GM23338 (cell line): ENCODE data around the gene TUBD1. TPM values are rescaled to one million over a fixed set of nuclear protein-coding genes. Genes with fewer than 3 reads are reported as not detected.
A peak's percentile ranks its signal among the peaks of the same experiment; 100 is the strongest.
"Not testable (repeated sequence)": the region's sequence is repeated elsewhere in the genome, so short reads cannot be mapped to it uniquely, and the experiment has no call there.

ENCODE experiments used
- ATAC-seq: fragments of 200-7000 bp; cut with Tn5 transposase; 3 replicates; pipeline ENCODE4 v1.9.1; 2020
- DNase-seq: peaks from one replicate; pipeline ENCODE4 v3.0.0-alpha.2; 2015; ENCODE audit warnings: low spot score
- H2AFZ ChIP-seq: fragments of 200-600 bp; sonication (generic); 2 replicates; pipeline ENCODE4 v1.8.0; 2016; ENCODE audit warnings: antibody characterized with exemption, mild to moderate bottlenecking, moderate library complexity
- H3F3A ChIP-seq: fragments of 200-600 bp; sonication (generic); replicated peaks from 2 replicates; pipeline ENCODE4 v1.8.0; 2017; ENCODE audit warnings: antibody characterized with exemption, mixed run types, low read depth
- H3K27ac ChIP-seq: fragments of 200-600 bp; sonication (generic); 2 replicates; pipeline ENCODE4 v1.6.1; 2016; ENCODE audit warnings: low read depth
- H3K27me3 ChIP-seq: fragments of 200-600 bp; sonication (generic); 2 replicates; pipeline ENCODE4 v1.8.0; 2016; ENCODE audit warnings: mild to moderate bottlenecking, mixed run types, moderate library complexity; ENCODE audit not compliant: insufficient read depth
- H3K36me3 ChIP-seq: fragments of 200-600 bp; sonication (generic); 2 replicates; pipeline ENCODE4 v1.8.0; 2016; ENCODE audit warnings: mild to moderate bottlenecking; ENCODE audit not compliant: insufficient read depth
- H3K4me1 ChIP-seq: fragments of 200-600 bp; sonication (generic); 2 replicates; pipeline ENCODE4 v1.8.0; 2016; ENCODE audit warnings: mild to moderate bottlenecking, moderate library complexity; ENCODE audit not compliant: insufficient read depth
- H3K4me2 ChIP-seq: fragments of 200-600 bp; sonication (generic); 2 replicates; pipeline ENCODE4 v1.7.1; 2017; ENCODE audit warnings: mixed run types
- H3K4me3 ChIP-seq: fragments of 200-600 bp; sonication (generic); 2 replicates; pipeline ENCODE4 v1.6.1; 2016; ENCODE audit warnings: mixed run types
- H3K79me2 ChIP-seq: fragments of 200-600 bp; sonication (generic); replicated peaks from 2 replicates; pipeline ENCODE4 v1.8.0; 2017; ENCODE audit warnings: mild to moderate bottlenecking; ENCODE audit not compliant: insufficient read depth
- H3K9me2 ChIP-seq: fragments of 200-600 bp; sonication (generic); 2 replicates; pipeline ENCODE4 v1.8.0; 2017; ENCODE audit not compliant: insufficient read depth
- H4K20me1 ChIP-seq: fragments of 200-600 bp; sonication (generic); replicated peaks from 2 replicates; pipeline ENCODE4 v1.8.0; 2017; ENCODE audit warnings: mild to moderate bottlenecking; ENCODE audit not compliant: insufficient read depth
- H3K27ac Mint-ChIP-seq: 2 replicates; pipeline ENCODE4 v1.8.0; 2020; ENCODE audit warnings: inconsistent platforms, mild to moderate bottlenecking, moderate library complexity, mixed read lengths
- H3K27me3 Mint-ChIP-seq: 3 replicates; pipeline ENCODE4 v1.8.0; 2022; ENCODE audit warnings: low read depth, mild to moderate bottlenecking, moderate library complexity, mixed read lengths, inconsistent platforms; ENCODE audit not compliant: insufficient read depth, poor library complexity
- H3K36me3 Mint-ChIP-seq: 3 replicates; pipeline ENCODE4 v1.8.0; 2021; ENCODE audit warnings: low read depth, mild to moderate bottlenecking, inconsistent platforms, moderate library complexity, mixed read lengths
- H3K4me1 Mint-ChIP-seq: 3 replicates; pipeline ENCODE4 v1.8.0; 2020; ENCODE audit warnings: mild to moderate bottlenecking, inconsistent platforms, mixed read lengths
- H3K4me3 Mint-ChIP-seq: 3 replicates; pipeline ENCODE4 v1.8.0; 2021; ENCODE audit warnings: moderate library complexity, mild to moderate bottlenecking, inconsistent platforms, mixed read lengths
- H3K9me3 Mint-ChIP-seq: 3 replicates; pipeline ENCODE4 v1.8.0; 2020; ENCODE audit warnings: moderate library complexity, mild to moderate bottlenecking, inconsistent platforms, mixed read lengths
- CREB1 ChIP-seq: fragments of 250-450 bp; sonication (Bioruptor Pico); IDR thresholded peaks from 2 replicates; pipeline ENCODE4 v1.5.0; 2020; ENCODE audit warnings: low read depth, mild to moderate bottlenecking, moderate library complexity
- CTCF ChIP-seq, 2 experiments: fragments of 200-600 bp in 1 of 2; sonication (generic) in 1 of 2; conservative IDR thresholded peaks; 2 replicates each; pipeline versions ENCODE4 v1.5.1 to v1.6.1; 2016 to 2017; ENCODE audit warnings: antibody characterized with exemption in 2 of 2, low read depth in 2 of 2, mild to moderate bottlenecking in 2 of 2, moderate library complexity in 1 of 2
- ETS1 ChIP-seq: IDR thresholded peaks from 2 replicates; pipeline ENCODE4 v1.6.1; 2016; ENCODE audit warnings: antibody characterized with exemption
- EZH2 ChIP-seq: fragments of 200-600 bp; sonication (generic); IDR thresholded peaks from one replicate; pipeline ENCODE4 v1.8.0; 2017; ENCODE audit warnings: antibody characterized with exemption, mild to moderate bottlenecking, low read depth; ENCODE audit not compliant: unreplicated experiment
- EZH2phosphoT487 ChIP-seq: fragments of 200-600 bp; sonication (generic); IDR thresholded peaks from one replicate; pipeline ENCODE4 v1.8.1; 2018; ENCODE audit warnings: antibody characterized with exemption; ENCODE audit not compliant: unreplicated experiment
- JUNB ChIP-seq: IDR thresholded peaks from one replicate; pipeline ENCODE4 v1.6.1; 2016; ENCODE audit warnings: antibody characterized with exemption; ENCODE audit not compliant: unreplicated experiment
- NANOG ChIP-seq: IDR thresholded peaks from 2 replicates; pipeline ENCODE4 v1.6.1; 2016; ENCODE audit warnings: antibody characterized with exemption, borderline replicate concordance
- POLR2AphosphoS5 ChIP-seq: IDR thresholded peaks from 2 replicates; pipeline ENCODE4 v1.6.1; 2016; ENCODE audit warnings: antibody characterized with exemption, low read depth
- REST ChIP-seq: IDR thresholded peaks from one replicate; pipeline ENCODE4 v1.6.1; 2018; ENCODE audit warnings: antibody characterized with exemption; ENCODE audit not compliant: unreplicated experiment
- STAT1 ChIP-seq: IDR thresholded peaks from one replicate; pipeline ENCODE4 v1.6.1; 2016; ENCODE audit warnings: antibody characterized with exemption; ENCODE audit not compliant: unreplicated experiment
- ZNF114 ChIP-seq: fragments of 250-450 bp; sonication (Bioruptor Pico); IDR thresholded peaks from 2 replicates; pipeline ENCODE4 v1.5.0; 2020; ENCODE audit warnings: mild to moderate bottlenecking, moderate library complexity
- ZNF331 ChIP-seq: fragments of 250-450 bp; sonication (Bioruptor Pico); IDR thresholded peaks from 2 replicates; pipeline ENCODE4 v1.5.0; 2020; ENCODE audit warnings: low read depth, mild to moderate bottlenecking, moderate library complexity
- polyA plus RNA-seq: library from polyadenylated mRNA; unstranded; fragments of >200 nt; fragmentation: Nextera tagmentation; extraction: Ambion mirVana; gene quantifications from 2 replicates; pipeline ENCODE4 v1.2.1, GENCODE V29; 2016
- total RNA-seq: library from RNA; depleted of rRNA; stranded (reverse); fragments of >200 nt; shearing (Covaris generic); gene quantifications from 2 replicates; pipeline ENCODE4 v1.2.3, GENCODE V29; 2014

Gene TUBD1
- total and polyA plus RNA-seq, 2 experiments from 2014 or later, result 11.6 to 13.8 TPM

- Mint-ChIP-seq H3K9me3 (no peaks in the 10 kb centered on the region), H3K36me3 (peaks cover 23% of the 10 kb centered on the region; the same call in 2 of the 3 replicates), H3K27ac (no peak overlapping the region), H3K4me1 (no peaks in the 10 kb centered on the region), H3K4me3 (no peak overlapping the region), H3K27me3 (no peaks in the 10 kb centered on the region)
- H3K4me3 ChIP-seq, result no peak overlapping the region
- H3K9me2 ChIP-seq, result no peaks in the 10 kb centered on the region
- no peaks in the 10 kb centered on the region for H4K20me1 ChIP-seq
- ATAC-seq, result no peak
- DNase-seq, result no peak
- no peak overlapping the region for H3K4me2 ChIP-seq
- no peaks in the 10 kb centered on the region for H3K27me3 ChIP-seq
- H2AFZ ChIP-seq, result no peak overlapping the region
- H3K79me2 ChIP-seq, result no peaks in the 10 kb centered on the region
- H3K4me1 ChIP-seq, result no peaks in the 10 kb centered on the region
- H3F3A ChIP-seq, result no peaks in the 10 kb centered on the region
- TF ChIP-seq STAT1 (no peak), EZH2phosphoT487 (no peak), POLR2AphosphoS5 (no peak), CREB1 (CRISPR knock-in tag) (no peak), ETS1 (no peak)
- H3K27ac ChIP-seq, result no peak overlapping the region
- H3K36me3 ChIP-seq, result peaks cover 9% of the 10 kb centered on the region
Measured at GRCh38 chr17:59874376-59874775, 18.4 kb downstream of the TUBD1 start.

- H3K27ac Mint-ChIP-seq, H3K4me1 Mint-ChIP-seq, H3K9me2 ChIP-seq, ATAC-seq, H3K4me3 ChIP-seq, H3F3A ChIP-seq, H3K36me3 ChIP-seq, DNase-seq, H3K79me2 ChIP-seq, H3K27me3 Mint-ChIP-seq, H3K4me2 ChIP-seq, H3K4me3 Mint-ChIP-seq, H4K20me1 ChIP-seq, H3K4me1 ChIP-seq, H3K27me3 ChIP-seq, H2AFZ ChIP-seq, H3K27ac ChIP-seq, H3K9me3 Mint-ChIP-seq: not testable (repeated sequence)
- H3K36me3 Mint-ChIP-seq, result peaks cover 25% of the 10 kb centered on the region; the same call in 2 of the 3 replicates
Measured at GRCh38 chr17:59873414-59873813, 19.3 kb downstream of the TUBD1 start.

GRCh38 chr17:59872351-59872750, 20.4 kb downstream of the TUBD1 start:
- Mint-ChIP-seq H3K4me1 (no peaks in the 10 kb centered on the region; the same call in 2 of the 3 replicates), H3K4me3 (no peak overlapping the region), H3K36me3 (peaks cover 22% of the 10 kb centered on the region; the same call in 2 of the 3 replicates), H3K9me3 (no peaks in the 10 kb centered on the region), H3K27ac (no peak overlapping the region), H3K27me3 (peaks cover 3% of the 10 kb centered on the region)
- Histone ChIP-seq H3K9me2 (no peaks in the 10 kb centered on the region), H3K4me1 (no peaks in the 10 kb centered on the region), H3F3A (no peaks in the 10 kb centered on the region), H2AFZ (no peak overlapping the region), H3K27me3 (no peaks in the 10 kb centered on the region), H3K27ac (0 out of 2 replicates have a peak overlapping the region, but pooled peaks have one; percentile 50), H4K20me1 (no peaks in the 10 kb centered on the region), H3K79me2 (no peaks in the 10 kb centered on the region), H3K4me2 (no peak overlapping the region), H3K36me3 (peaks cover 9% of the 10 kb centered on the region), H3K4me3 (no peak overlapping the region)
- ATAC-seq (no peak), DNase-seq (no peak)
- TF ChIP-seq ZNF114 (CRISPR knock-in tag), result no peak
- no peak for TF ChIP-seq CTCF (conservative IDR thresholded peaks at IDR 0.05; ENCODE audit: low read depth in 2 of 2)
- no peak for TF ChIP-seq NANOG
- TF ChIP-seq POLR2AphosphoS5, result no peak
- TF ChIP-seq STAT1, result no peak
- TF ChIP-seq ZNF331, result no peak
- no peak for TF ChIP-seq EZH2
- TF ChIP-seq JUNB, result no peak
- no peak for TF ChIP-seq ETS1
- TF ChIP-seq CREB1 (CRISPR knock-in tag), result no peak
- TF ChIP-seq REST, result no peak
